ENCODE measurements around the gene BCOR.

The BCOR gene

DNA sequence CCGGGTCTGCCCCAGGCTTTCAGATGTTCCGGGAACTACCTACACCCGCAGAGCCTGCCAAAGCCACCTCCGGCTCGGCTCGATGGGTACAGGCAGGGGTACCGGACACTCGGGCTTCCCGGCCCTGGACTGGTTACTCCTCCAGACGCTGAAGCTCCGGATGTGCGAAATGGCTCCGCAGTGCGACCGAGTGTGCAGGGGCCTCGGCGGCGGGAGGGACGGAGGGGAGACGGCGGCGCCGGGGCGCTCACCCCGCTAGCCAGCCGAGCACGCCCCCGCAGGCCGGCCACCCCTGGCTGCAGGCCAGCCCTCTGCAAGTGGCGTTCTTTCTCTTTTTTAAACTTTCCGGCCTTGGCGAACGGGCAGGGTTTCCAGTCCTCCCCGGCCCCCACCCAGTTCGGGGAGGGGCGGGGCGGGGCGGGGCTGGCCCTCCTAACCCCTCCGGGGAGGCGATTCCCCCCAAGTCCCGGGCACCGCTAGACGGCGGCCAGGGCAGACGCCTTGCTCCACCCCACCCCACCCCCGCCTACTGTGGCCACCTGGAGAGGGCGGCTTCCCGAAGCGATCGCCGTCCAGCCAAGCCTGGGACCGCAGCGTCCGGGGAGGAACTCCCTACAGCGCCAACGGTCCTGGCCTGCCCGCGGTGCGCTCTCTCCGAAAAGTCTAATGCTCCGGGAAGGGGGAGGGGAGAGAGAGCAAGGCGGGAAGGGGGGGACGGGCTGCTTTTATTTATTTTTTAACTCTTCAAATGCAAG is 7.5 kb downstream of the BCOR start:
- TF ChIP-seq RAD21 (IDR thresholded peaks at IDR 0.05; ENCODE audit: low read depth) (no peak), EGR1 (IDR thresholded peaks at IDR 0.05) (peak; percentile 28; the same call in 1 of the 2 replicates)

DNA sequence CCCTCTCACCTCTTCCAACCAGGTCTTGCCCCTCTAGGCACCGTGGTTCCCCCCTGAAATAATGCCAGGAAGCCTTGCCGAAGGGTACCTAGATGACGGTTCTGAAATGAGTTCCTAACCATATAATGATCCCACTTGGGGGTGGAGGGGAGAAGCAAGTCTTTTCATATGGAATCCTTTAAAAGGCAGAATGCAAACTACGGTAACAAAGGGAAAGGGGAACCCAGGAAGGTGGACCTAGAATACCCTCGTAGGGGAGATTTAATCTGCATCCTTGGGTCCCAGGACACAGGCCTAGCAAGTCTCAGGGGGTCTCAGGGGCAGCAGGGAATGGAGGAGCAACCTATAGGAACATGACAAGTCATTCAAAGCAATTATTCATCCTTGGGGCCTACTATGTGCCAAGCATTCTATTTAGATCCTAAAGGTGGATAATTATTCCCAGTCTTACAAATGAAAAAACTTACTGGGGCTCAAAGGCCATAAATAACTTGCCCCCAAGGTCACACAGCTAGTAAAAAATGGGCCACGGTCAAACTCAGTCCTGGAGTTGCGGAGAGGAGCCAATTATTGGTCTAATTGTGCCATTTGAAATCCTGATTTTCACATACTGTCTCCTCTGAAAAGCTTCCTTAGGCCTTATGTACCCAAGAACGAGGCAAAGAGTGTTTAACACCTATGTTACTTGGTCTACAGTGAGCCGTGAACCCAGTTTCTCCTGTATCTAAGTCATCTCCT is 8.8 kb downstream of the BCOR start:
- no peak for TF ChIP-seq EP300 (IDR thresholded peaks at IDR 0.05; ENCODE audit: borderline replicate concordance)
- no peak for TF ChIP-seq CEBPB (IDR thresholded peaks at IDR 0.05)
- no peak for TF ChIP-seq ZBTB7A (IDR thresholded peaks at IDR 0.05; ENCODE audit: low read depth)
- TF ChIP-seq, protein P1, sequence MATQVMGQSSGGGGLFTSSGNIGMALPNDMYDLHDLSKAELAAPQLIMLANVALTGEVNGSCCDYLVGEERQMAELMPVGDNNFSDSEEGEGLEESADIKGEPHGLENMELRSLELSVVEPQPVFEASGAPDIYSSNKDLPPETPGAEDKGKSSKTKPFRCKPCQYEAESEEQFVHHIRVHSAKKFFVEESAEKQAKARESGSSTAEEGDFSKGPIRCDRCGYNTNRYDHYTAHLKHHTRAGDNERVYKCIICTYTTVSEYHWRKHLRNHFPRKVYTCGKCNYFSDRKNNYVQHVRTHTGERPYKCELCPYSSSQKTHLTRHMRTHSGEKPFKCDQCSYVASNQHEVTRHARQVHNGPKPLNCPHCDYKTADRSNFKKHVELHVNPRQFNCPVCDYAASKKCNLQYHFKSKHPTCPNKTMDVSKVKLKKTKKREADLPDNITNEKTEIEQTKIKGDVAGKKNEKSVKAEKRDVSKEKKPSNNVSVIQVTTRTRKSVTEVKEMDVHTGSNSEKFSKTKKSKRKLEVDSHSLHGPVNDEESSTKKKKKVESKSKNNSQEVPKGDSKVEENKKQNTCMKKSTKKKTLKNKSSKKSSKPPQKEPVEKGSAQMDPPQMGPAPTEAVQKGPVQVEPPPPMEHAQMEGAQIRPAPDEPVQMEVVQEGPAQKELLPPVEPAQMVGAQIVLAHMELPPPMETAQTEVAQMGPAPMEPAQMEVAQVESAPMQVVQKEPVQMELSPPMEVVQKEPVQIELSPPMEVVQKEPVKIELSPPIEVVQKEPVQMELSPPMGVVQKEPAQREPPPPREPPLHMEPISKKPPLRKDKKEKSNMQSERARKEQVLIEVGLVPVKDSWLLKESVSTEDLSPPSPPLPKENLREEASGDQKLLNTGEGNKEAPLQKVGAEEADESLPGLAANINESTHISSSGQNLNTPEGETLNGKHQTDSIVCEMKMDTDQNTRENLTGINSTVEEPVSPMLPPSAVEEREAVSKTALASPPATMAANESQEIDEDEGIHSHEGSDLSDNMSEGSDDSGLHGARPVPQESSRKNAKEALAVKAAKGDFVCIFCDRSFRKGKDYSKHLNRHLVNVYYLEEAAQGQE (IDR thresholded peaks at IDR 0.05; ENCODE audit: low read depth): no peak
- no peak for TF ChIP-seq FOXM1 (IDR thresholded peaks at IDR 0.05; ENCODE audit: borderline replicate concordance, low read depth)
- TF ChIP-seq EGR1 (IDR thresholded peaks at IDR 0.05): no peak
- TF ChIP-seq RAD21 (IDR thresholded peaks at IDR 0.05; ENCODE audit: low read depth): no peak
- no peak for TF ChIP-seq YY1 (IDR thresholded peaks at IDR 0.05; ENCODE audit: low read depth)
- TF ChIP-seq TAF1 (IDR thresholded peaks at IDR 0.05; ENCODE audit: low read depth): no peak
- TF ChIP-seq, protein P2, sequence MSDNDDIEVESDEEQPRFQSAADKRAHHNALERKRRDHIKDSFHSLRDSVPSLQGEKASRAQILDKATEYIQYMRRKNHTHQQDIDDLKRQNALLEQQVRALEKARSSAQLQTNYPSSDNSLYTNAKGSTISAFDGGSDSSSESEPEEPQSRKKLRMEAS (IDR thresholded peaks at IDR 0.05): no peak
- no peak for TF ChIP-seq TEAD4 (IDR thresholded peaks at IDR 0.05)
- TF ChIP-seq, protein P3, sequence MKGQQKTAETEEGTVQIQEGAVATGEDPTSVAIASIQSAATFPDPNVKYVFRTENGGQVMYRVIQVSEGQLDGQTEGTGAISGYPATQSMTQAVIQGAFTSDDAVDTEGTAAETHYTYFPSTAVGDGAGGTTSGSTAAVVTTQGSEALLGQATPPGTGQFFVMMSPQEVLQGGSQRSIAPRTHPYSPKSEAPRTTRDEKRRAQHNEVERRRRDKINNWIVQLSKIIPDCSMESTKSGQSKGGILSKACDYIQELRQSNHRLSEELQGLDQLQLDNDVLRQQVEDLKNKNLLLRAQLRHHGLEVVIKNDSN (IDR thresholded peaks at IDR 0.05): no peak
- no peak for TF ChIP-seq CREB1 (IDR thresholded peaks at IDR 0.05; ENCODE audit: low read depth)
- no peak for TF ChIP-seq TCF12 (IDR thresholded peaks at IDR 0.05; ENCODE audit: low read depth)
- no peak for TF ChIP-seq NFIC (IDR thresholded peaks at IDR 0.05)

DNA sequence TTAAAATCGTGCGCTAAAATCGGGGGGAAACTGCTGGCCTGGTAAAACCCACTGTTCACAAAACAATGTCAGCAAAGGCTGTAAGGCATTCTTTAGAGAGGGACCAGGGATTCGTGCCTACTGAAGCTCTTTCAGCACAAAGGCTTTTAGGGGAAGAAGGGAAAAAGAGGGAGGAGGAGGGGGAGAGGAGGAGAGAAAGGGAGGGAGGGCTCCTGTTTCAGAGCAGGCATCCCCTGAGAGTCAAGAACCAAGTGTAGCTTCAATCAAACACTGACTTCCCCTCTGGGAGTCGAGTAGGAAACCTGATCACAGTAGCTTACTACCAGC is 9.5 kb downstream of the BCOR start:
- TF ChIP-seq RAD21 (IDR thresholded peaks at IDR 0.05; ENCODE audit: low read depth): no peak
- no peak for TF ChIP-seq YY1 (IDR thresholded peaks at IDR 0.05; ENCODE audit: low read depth)
- TF ChIP-seq, protein P2 (IDR thresholded peaks at IDR 0.05): no peak
- no peak for TF ChIP-seq NFIC (IDR thresholded peaks at IDR 0.05)
- TF ChIP-seq CREB1 (IDR thresholded peaks at IDR 0.05; ENCODE audit: low read depth): no peak
- TF ChIP-seq, protein P1 (IDR thresholded peaks at IDR 0.05; ENCODE audit: low read depth): no peak
- no peak for TF ChIP-seq ZBTB7A (IDR thresholded peaks at IDR 0.05; ENCODE audit: low read depth)
- TF ChIP-seq FOXM1 (IDR thresholded peaks at IDR 0.05; ENCODE audit: borderline replicate concordance, low read depth): no peak
- no peak for TF ChIP-seq TCF12 (IDR thresholded peaks at IDR 0.05; ENCODE audit: low read depth)
- no peak for TF ChIP-seq EP300 (IDR thresholded peaks at IDR 0.05; ENCODE audit: borderline replicate concordance)

DNA sequence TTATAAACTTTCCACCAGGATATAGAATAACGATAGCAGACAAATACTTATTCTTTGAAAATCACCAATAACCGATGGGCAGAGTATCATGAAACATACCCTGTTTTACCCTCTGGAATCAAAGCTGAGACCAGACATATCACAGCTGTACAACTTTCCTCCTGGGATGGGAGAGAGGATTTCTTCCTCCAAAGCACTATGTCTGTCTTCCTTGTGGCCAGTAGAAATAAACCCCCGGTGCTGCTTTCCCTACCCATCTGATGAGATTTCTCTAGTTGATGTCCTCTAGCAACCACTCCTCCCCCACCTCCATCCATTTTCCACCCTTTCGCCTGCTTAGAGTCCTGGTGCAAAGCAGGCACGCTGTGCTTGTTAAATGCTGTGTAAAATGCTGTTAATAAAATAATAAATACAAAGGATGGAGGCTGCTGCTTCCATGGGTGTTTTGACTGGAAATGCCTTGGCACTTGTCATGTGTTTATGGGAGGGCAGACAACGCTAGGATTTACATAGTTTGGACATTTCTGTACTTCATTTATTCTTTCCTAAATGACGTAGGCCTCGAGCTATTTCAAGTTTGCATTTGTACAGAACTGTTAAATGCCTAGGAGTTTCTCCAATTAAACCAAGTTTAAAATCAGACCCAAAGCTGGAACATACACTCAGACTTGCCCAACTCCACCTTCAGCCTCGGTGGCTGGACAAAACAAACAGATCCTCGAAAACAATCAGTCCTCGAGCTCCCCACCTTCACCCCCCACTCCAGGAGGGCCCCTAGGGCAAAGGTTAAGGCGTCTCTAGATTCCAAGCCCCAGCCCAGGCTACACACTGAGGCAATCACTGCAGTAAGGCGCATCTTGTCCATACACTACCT is 10.1 kb downstream of the BCOR start:
- TF ChIP-seq EGR1 (IDR thresholded peaks at IDR 0.05) (no peak), FOXM1 (IDR thresholded peaks at IDR 0.05; ENCODE audit: borderline replicate concordance, low read depth) (no peak), EP300 (IDR thresholded peaks at IDR 0.05; ENCODE audit: borderline replicate concordance) (no peak), YY1 (IDR thresholded peaks at IDR 0.05; ENCODE audit: low read depth) (no peak), TEAD4 (IDR thresholded peaks at IDR 0.05) (no peak), CREB1 (IDR thresholded peaks at IDR 0.05; ENCODE audit: low read depth) (no peak), RAD21 (IDR thresholded peaks at IDR 0.05; ENCODE audit: low read depth) (no peak), NFIC (IDR thresholded peaks at IDR 0.05) (no peak), CEBPB (IDR thresholded peaks at IDR 0.05) (no peak), ZBTB7A (IDR thresholded peaks at IDR 0.05; ENCODE audit: low read depth) (no peak), TAF1 (IDR thresholded peaks at IDR 0.05; ENCODE audit: low read depth) (no peak), TCF12 (IDR thresholded peaks at IDR 0.05; ENCODE audit: low read depth) (no peak)
- TF ChIP-seq, protein P3 (IDR thresholded peaks at IDR 0.05): no peak
- TF ChIP-seq, protein P2 (IDR thresholded peaks at IDR 0.05): no peak
- TF ChIP-seq, protein P1 (IDR thresholded peaks at IDR 0.05; ENCODE audit: low read depth): no peak

Data from Ishikawa (cell line).